GM19452 (cell line): ENCODE results near the gene ZNF697.
"Not testable (repeated sequence)": the region's sequence is repeated elsewhere in the genome, so short reads cannot be mapped to it uniquely, and the experiment has no call there.

Source experiments
- ATAC-seq: cut with Tn5 transposase; IDR thresholded peaks from one replicate; pipeline ENCODE4 v1.9.1; 2021; ENCODE audit not compliant: unreplicated experiment

Gene ZNF697

GRCh38 chr1:119647734-119648619 is at the start of gene ZNF697:
ZNF697 (minus strand) TSS chr1:119648266; CDS start chr1:119626100, 22,166 bp downstream.
- ATAC-seq = peak; percentile 70

GRCh38 chr1:119697598-119697997 is 49.5 kb upstream of the ZNF697 start:
- no peak for ATAC-seq

- ATAC-seq = not testable (repeated sequence)
These were observed 48.8 kb upstream of the ZNF697 start for GRCh38 chr1:119696863-119697262.

DNA sequence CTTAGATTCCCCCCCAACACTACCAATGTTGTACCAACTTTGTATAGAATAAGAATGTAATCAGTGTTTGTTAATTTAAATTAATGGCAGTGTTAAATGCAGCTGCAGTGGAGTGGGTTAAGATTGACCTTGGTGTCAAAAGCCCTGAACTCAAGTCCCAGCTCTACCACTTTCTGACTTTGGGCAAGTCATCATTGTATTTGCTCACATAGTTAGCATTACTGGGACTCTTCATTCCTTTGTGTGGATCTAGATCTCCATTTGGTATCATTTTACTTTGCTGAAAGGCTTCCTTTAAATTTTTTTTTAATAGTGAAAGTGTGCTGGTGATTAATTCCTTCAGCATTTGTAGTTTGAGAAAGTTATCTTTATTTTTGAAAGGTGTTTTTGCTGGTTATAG is 41.4 kb upstream of the ZNF697 start:
- no peak for ATAC-seq

DNA sequence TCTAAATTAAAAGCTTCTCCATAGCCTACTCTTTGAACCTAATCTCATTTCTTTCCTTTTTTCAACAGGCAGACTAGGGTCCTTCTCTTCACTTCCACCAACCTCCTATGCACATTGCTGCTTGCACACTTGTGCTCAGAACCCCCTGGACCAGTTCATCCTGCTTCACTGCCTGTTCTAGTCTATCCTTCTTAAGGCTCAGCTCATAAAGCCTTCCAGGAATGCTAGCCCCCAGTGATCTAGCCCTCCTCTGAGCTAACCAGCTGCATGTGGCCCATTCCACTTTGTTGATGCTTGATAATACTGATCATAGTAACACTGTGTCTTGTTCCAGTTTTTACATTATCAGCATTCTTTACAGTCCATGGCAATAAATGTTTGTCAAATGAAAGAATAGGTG is 40.7 kb upstream of the ZNF697 start:
- ATAC-seq = no peak

DNA sequence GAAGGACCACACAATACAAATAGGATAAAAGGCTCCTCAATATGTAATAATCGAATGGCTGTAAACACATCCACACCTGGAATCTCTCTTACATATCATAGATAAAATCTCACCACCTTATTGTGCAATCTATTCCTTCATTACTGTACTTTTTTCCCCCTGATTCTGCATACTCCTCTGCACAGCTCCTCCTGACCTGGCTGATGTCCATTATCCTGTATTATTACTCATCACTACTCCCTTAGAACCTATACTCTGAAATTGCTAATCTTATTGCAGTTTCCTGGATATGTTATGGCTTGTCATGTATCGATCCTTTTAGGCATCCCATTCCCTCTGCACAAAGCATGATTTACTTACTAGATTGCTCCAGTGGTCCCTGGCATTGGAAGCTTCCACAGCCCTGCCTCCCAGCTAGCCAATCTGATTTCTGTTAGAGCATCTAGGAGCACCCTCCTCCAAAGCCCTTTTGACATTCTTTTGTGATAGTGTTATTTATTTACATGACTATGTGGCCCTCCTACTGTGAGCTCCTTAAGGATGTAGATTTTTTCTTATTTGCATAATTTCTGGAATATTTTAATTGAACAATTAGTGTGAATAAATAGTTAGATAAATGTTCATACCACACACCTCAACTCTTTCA is 39.5 kb upstream of the ZNF697 start:
- no peak for ATAC-seq

- no peak for ATAC-seq
These were observed 38.6 kb upstream of the ZNF697 start for GRCh38 chr1:119686661-119687060.

GRCh38 chr1:119683893-119684292 is 35.8 kb upstream of the ZNF697 start:
- ATAC-seq = no peak

- ATAC-seq = no peak
These were observed 34.1 kb upstream of the ZNF697 start for GRCh38 chr1:119682141-119682540.

GRCh38 chr1:119681560-119681959 is 33.5 kb upstream of the ZNF697 start:
- ATAC-seq = no peak

DNA sequence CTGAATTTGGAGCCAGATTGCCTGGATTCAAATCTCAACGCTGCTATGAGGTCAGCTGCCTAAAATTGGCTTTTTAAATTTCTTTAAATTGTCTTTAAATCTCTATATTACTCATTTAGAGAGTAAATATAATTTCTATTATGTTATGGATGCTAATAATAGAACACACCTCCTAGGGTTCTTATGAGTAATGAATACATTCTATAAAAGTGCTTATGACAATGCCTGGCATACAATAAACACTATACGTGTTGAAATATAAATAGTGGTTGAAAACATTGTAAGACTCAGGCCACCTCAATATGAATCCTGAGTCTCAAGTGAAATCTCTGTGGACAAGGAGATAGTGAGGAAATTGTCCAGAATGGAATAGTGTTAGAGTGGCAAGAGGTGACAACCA is 32.7 kb upstream of the ZNF697 start:
- no peak for ATAC-seq

- no peak for ATAC-seq
These were observed 32.1 kb upstream of the ZNF697 start for GRCh38 chr1:119680193-119680592.

- no peak for ATAC-seq
These were observed 31.2 kb upstream of the ZNF697 start for GRCh38 chr1:119679223-119679622.

- no peak for ATAC-seq
These were observed 28.6 kb upstream of the ZNF697 start for GRCh38 chr1:119676571-119677206.

GRCh38 chr1:119675349-119676345 is 27.6 kb upstream of the ZNF697 start:
- peak; percentile 61 for ATAC-seq

DNA sequence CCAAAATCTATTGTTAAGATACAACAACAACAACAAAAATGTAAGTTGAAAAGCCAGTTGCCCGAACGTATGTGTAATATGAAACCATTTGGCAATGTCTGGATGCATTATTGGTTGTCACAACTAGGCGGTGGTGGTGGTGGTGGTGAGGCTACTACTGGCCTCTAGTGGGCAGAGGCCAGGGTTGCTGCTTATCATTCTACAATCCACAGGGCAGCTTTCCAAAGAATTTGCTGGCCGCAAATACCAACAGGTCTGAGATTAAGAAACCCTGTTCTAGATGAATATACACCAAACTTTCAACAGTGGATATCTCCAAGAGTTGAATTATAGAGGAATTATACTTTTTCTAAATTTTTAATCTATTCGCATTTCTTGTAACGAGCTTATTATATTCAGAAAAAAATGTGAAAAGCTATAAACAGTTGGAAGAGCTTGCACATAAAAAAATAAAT is 26.8 kb upstream of the ZNF697 start:
- ATAC-seq = no peak

DNA sequence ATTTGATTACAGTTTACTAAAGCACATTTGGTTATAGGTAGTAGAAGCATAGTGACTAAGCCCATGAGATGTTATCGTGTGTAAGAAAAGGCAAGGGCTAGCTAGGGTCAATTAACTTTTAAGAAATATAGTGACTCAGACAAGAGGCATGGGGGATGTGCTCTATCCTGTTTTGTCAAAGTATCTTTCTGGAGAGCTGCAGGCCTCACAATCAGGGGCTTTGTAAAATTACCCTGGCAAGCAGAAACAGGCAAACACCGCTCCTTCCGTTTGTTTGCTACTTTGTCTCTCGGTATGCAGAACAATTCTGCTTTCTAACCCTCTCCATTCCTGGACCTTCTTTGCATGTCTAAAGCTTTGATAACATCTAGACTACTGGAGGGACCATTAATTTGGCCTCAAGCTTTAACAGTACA is 26.1 kb upstream of the ZNF697 start:
- ATAC-seq = no peak

GRCh38 chr1:119673171-119673940 is 25.3 kb upstream of the ZNF697 start:
- ATAC-seq = no peak

- ATAC-seq = no peak
These were observed 22.8 kb upstream of the ZNF697 start for GRCh38 chr1:119670898-119671297.

DNA sequence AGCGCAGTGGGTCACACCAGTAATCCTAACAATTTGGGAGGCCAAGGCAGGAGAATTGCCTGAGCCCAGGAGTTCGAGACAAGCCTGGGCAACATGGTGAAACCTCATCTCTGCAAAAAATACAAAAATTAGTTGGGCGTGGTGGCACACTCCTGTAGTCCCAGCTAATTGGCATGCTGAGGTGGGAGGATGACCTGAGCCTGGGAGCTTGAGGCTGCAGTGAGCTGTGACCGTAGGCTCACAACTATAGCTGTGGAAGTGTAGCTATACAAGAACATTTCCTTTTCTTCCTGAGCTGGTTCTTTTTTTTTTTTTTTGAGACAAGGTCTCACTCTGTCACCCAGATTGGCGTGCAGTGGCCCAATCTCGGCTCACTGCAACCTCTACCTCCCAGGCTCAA is 19.1 kb upstream of the ZNF697 start:
- ATAC-seq = no peak
